ENCODE measurements around the gene CBX7.

DNA sequence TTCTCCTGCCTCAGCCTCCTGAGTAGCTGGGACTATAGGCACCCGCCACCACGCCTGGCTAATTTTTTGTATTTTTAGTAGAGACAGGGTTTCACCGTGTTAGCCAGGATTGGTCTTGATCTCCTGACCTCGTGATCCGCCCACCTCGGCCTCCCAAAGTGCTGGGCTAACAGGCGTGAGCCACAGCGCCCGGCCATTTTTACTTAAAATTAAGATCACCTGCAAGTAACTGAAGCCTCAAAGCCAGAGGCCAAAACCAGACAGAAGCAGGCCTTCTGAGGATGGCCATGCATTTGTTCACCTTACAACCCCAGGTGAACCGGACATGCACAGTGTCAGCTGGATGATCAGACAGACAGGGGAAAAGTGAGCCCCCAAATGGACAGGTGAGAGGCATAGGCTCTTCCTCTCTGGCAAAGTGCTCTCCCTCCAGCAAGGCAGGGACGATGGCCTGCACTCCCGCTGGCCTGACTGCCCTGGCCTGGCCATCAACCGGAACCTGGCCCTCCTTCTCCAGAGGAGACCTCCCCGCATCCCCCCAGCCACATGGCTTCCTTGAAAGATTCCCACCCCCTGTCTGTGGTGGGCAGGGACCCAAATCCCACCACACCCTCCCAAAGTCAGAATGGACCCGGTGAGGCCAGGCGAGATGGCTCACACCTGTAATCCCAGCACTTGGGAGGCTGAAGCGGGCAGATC is 29.6 kb downstream of the CBX7 start:
- TF ChIP-seq, protein P1, sequence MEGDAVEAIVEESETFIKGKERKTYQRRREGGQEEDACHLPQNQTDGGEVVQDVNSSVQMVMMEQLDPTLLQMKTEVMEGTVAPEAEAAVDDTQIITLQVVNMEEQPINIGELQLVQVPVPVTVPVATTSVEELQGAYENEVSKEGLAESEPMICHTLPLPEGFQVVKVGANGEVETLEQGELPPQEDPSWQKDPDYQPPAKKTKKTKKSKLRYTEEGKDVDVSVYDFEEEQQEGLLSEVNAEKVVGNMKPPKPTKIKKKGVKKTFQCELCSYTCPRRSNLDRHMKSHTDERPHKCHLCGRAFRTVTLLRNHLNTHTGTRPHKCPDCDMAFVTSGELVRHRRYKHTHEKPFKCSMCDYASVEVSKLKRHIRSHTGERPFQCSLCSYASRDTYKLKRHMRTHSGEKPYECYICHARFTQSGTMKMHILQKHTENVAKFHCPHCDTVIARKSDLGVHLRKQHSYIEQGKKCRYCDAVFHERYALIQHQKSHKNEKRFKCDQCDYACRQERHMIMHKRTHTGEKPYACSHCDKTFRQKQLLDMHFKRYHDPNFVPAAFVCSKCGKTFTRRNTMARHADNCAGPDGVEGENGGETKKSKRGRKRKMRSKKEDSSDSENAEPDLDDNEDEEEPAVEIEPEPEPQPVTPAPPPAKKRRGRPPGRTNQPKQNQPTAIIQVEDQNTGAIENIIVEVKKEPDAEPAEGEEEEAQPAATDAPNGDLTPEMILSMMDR (IDR thresholded peaks at IDR 0.05), result no peak
- no peak for TF ChIP-seq ZFX (IDR thresholded peaks at IDR 0.05; ENCODE audit: borderline replicate concordance)
